Prostate gland (tissue), 2 donors: ENCODE measurements around the gene BEAN1.

Source experiments
- POLR2A ChIP-seq: fragments of 450-650 bp; IDR thresholded peaks from one replicate; pipeline ENCODE4 v1.6.1; 2016; ENCODE audit warnings: antibody characterized with exemption, mild to moderate bottlenecking
- POLR2AphosphoS5 ChIP-seq: sonication (generic); formaldehyde crosslinking; IDR thresholded peaks from one replicate; pipeline ENCODE4 v1.6.1; 2017; ENCODE audit warnings: antibody characterized with exemption
- TF ChIP-seq, protein P1 (sequence below), 4 experiments: fragments of 200-600 bp in 2 of 4; fragments of 450-650 bp in 2 of 4; sonication (generic) in 2 of 4; IDR thresholded peaks; 1 replicate in 3 of 4; 2 replicates in 1 of 4; pipeline ENCODE4 v1.5.1; 2016 to 2019; ENCODE audit warnings: antibody characterized with exemption in 4 of 4, mild to moderate bottlenecking in 2 of 4, moderate library complexity in 2 of 4

- TF ChIP-seq, protein P1, sequence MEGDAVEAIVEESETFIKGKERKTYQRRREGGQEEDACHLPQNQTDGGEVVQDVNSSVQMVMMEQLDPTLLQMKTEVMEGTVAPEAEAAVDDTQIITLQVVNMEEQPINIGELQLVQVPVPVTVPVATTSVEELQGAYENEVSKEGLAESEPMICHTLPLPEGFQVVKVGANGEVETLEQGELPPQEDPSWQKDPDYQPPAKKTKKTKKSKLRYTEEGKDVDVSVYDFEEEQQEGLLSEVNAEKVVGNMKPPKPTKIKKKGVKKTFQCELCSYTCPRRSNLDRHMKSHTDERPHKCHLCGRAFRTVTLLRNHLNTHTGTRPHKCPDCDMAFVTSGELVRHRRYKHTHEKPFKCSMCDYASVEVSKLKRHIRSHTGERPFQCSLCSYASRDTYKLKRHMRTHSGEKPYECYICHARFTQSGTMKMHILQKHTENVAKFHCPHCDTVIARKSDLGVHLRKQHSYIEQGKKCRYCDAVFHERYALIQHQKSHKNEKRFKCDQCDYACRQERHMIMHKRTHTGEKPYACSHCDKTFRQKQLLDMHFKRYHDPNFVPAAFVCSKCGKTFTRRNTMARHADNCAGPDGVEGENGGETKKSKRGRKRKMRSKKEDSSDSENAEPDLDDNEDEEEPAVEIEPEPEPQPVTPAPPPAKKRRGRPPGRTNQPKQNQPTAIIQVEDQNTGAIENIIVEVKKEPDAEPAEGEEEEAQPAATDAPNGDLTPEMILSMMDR (IDR thresholded peaks at IDR 0.05) = no peak
- TF ChIP-seq POLR2A (no peak), POLR2AphosphoS5 (no peak)
Observed at GRCh38 chr16:66414891-66415290, 12.2 kb upstream of the BEAN1 start.
